ENCODE data around the gene NEU4. TPM values are rescaled to one million over a fixed set of nuclear protein-coding genes. Genes with fewer than 3 reads are reported as not detected.

Gene NEU4
- total and polyA plus RNA-seq, 2 of the 4 experiments (the other 2 are of a cell fraction) = not detected

DNA sequence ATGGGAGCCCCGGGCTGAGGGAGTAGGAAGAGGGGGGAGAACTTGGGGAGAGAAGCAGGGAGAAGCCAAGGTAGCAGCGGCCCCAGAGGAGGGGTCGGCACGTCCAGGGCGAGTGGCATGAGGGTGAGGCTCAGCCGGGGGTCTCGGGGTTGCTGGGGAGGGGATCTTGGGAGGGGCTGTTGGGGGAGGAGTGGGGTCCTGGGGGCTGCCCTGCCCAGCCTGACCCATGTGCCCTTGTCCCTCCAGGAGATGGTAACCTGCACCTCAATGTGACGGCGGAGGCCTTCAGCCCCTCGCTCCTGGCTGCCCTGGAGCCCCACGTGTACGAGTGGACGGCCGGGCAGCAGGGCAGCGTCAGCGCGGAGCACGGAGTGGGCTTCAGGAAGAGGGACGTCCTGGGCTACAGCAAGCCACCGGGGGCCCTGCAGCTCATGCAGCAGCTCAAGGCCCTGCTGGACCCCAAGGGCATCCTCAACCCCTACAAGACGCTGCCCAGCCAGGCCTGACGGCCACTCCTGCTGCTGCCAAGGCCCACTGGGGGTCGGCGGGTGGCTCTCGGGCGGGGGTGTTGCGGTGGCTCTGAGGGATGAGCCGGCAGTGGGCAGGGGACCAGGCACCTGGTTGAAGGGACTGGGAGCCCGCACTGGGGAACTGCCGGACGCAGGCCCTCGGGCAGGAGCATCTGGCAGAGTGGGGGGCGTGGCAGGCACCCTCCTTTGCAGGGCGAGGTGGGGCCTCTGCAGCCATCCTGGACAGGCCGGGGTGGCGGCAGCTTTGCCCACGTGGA, 41.3 kb upstream of the NEU4 start:
- H3K9ac ChIP-seq (ENCODE audit: low read depth, low read length) = no peak overlapping the region
- no peak overlapping the region for H3K14ac ChIP-seq (replicated peaks; ENCODE audit: low read depth, low read length)
- in situ Hi-C loops (cut with MboI; ENCODE audit: low sequenced_read_pairs) = no loop called here
- dilution Hi-C loops (cut with HindIII; ENCODE audit: low sequenced_read_pairs, unreplicated experiment) = no loop called here
- DNase-seq = no peak
- no peak overlapping the region for H2BK5ac ChIP-seq (ENCODE audit: low read depth, low read length, poor library complexity, severe bottlenecking)
- no peak overlapping the region for H3K18ac ChIP-seq (ENCODE audit: low read depth, low read length)
- H3K4me3 ChIP-seq (ENCODE audit: insufficient read depth, low read depth, low read length) = no peak overlapping the region
- H3K4me1 ChIP-seq (ENCODE audit: control insufficient read depth, insufficient read depth, low read length) = peaks cover 6% of the 10 kb centered on the region; the same call in 1 of the 2 replicates
- H4K5ac ChIP-seq (ENCODE audit: low read depth, low read length) = no peak overlapping the region
- 98% methylated on average over 6 of the region's 37 CpGs; no CpG with 5 or more reads in 1 of the 2 experiments for WGBS, 2 experiments (ENCODE audit: extremely low coverage in 2 of 2, insufficient read length in 1 of 2)
- no peaks in the 10 kb centered on the region; the same call in 1 of the 2 replicates for H4K20me1 ChIP-seq (ENCODE audit: insufficient read depth, low read length)
- H3K27me3 ChIP-seq (ENCODE audit: control insufficient read depth, insufficient read depth, low read length) = no peaks in the 10 kb centered on the region
- POLR2A ChIA-PET (ENCODE audit: unreplicated experiment) = no interaction called here
- H2AK9ac ChIP-seq (replicated peaks; ENCODE audit: low read depth, low read length, poor library complexity) = no peak overlapping the region
- CTCF ChIA-PET = no interaction called here
- no peak overlapping the region for H2AFZ ChIP-seq (replicated peaks; ENCODE audit: low read length, poor library complexity)
- H3K23ac ChIP-seq (ENCODE audit: low read depth, low read length) = no peak overlapping the region
- TF ChIP-seq, protein P1, sequence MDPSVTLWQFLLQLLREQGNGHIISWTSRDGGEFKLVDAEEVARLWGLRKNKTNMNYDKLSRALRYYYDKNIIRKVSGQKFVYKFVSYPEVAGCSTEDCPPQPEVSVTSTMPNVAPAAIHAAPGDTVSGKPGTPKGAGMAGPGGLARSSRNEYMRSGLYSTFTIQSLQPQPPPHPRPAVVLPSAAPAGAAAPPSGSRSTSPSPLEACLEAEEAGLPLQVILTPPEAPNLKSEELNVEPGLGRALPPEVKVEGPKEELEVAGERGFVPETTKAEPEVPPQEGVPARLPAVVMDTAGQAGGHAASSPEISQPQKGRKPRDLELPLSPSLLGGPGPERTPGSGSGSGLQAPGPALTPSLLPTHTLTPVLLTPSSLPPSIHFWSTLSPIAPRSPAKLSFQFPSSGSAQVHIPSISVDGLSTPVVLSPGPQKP (IDR thresholded peaks at IDR 0.05; ENCODE audit: borderline replicate concordance, low read depth, low read length) = no peak
- no peak for TF ChIP-seq CHD1 (IDR thresholded peaks at IDR 0.05; ENCODE audit: low read depth, low read length)
- no peak for TF ChIP-seq RAD21 (IDR thresholded peaks at IDR 0.05; ENCODE audit: low read length)
- no peak for TF ChIP-seq CEBPB (IDR thresholded peaks at IDR 0.05; ENCODE audit: low read depth, low read length)
- TF ChIP-seq BHLHE40 (IDR thresholded peaks at IDR 0.05; ENCODE audit: low read depth, low read length) = no peak
- TF ChIP-seq, protein P2, sequence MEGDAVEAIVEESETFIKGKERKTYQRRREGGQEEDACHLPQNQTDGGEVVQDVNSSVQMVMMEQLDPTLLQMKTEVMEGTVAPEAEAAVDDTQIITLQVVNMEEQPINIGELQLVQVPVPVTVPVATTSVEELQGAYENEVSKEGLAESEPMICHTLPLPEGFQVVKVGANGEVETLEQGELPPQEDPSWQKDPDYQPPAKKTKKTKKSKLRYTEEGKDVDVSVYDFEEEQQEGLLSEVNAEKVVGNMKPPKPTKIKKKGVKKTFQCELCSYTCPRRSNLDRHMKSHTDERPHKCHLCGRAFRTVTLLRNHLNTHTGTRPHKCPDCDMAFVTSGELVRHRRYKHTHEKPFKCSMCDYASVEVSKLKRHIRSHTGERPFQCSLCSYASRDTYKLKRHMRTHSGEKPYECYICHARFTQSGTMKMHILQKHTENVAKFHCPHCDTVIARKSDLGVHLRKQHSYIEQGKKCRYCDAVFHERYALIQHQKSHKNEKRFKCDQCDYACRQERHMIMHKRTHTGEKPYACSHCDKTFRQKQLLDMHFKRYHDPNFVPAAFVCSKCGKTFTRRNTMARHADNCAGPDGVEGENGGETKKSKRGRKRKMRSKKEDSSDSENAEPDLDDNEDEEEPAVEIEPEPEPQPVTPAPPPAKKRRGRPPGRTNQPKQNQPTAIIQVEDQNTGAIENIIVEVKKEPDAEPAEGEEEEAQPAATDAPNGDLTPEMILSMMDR (conservative IDR thresholded peaks at IDR 0.05; ENCODE audit: low read depth, low read length) = no peak
- no peak for TF ChIP-seq RCOR1 (IDR thresholded peaks at IDR 0.05; ENCODE audit: insufficient replicate concordance, low read length)
- no peak for TF ChIP-seq MAZ (IDR thresholded peaks at IDR 0.05; ENCODE audit: borderline replicate concordance, low read depth, low read length)
- TF ChIP-seq, protein P3, sequence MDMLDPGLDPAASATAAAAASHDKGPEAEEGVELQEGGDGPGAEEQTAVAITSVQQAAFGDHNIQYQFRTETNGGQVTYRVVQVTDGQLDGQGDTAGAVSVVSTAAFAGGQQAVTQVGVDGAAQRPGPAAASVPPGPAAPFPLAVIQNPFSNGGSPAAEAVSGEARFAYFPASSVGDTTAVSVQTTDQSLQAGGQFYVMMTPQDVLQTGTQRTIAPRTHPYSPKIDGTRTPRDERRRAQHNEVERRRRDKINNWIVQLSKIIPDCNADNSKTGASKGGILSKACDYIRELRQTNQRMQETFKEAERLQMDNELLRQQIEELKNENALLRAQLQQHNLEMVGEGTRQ (IDR thresholded peaks at IDR 0.05; ENCODE audit: low read depth, low read length) = no peak
- no peak for TF ChIP-seq FOS (IDR thresholded peaks at IDR 0.05; ENCODE audit: low read depth, low read length)
- TF ChIP-seq POLR2A (IDR thresholded peaks at IDR 0.05; ENCODE audit: low read depth, low read length) = no peak
- no peak for TF ChIP-seq MXI1 (IDR thresholded peaks at IDR 0.05; ENCODE audit: borderline replicate concordance, low read depth, low read length)
- no peaks in the 10 kb centered on the region for H3K9me1 ChIP-seq (ENCODE audit: insufficient read depth, low read length)
- H4K91ac ChIP-seq (ENCODE audit: insufficient read depth, low read depth, low read length) = no peak overlapping the region
- intact Hi-C loops (cut with micrococcal nuclease) = no loop called here
- H2AK5ac ChIP-seq (ENCODE audit: low read depth, low read length) = no peak overlapping the region
- H3K4ac ChIP-seq (ENCODE audit: low read depth, low read length) = no peak overlapping the region
- H2BK20ac ChIP-seq (ENCODE audit: low read depth, low read length) = no peak overlapping the region
- H4K8ac ChIP-seq (ENCODE audit: low read depth in 2 of 2, low read length in 2 of 2) = no peak overlapping the region
- H3K27ac ChIP-seq (ENCODE audit: insufficient read depth, low read length) = no peak overlapping the region
- H2BK120ac ChIP-seq (ENCODE audit: low read depth, low read length) = no peak overlapping the region
- no TSS peak for BruUV-seq (replicated peaks)
- no peak overlapping the region for H2BK15ac ChIP-seq (ENCODE audit: low read depth, low read length)
- H3K79me1 ChIP-seq (ENCODE audit: low read depth in 1 of 2, low read length in 2 of 2) = no peaks in the 10 kb centered on the region
- H3K36me3 ChIP-seq (ENCODE audit: control insufficient read depth, insufficient read depth, low read length) = peaks cover 12% of the 10 kb centered on the region
- H3K4me2 ChIP-seq (ENCODE audit: low read depth, low read length) = no peak overlapping the region
- H3K56ac ChIP-seq (ENCODE audit: extremely low read depth, insufficient read depth, low read length) = no peak overlapping the region
- ATAC-seq (ENCODE audit: low read depth) = no peak
- H3K9me3 ChIP-seq (ENCODE audit: control insufficient read depth, insufficient read depth, low read length) = no peaks in the 10 kb centered on the region
